PC-3 (cell line): ENCODE data around the gene SERPINB13.

Experiments used
- CTCF ChIP-seq: fragments of 300-600 bp; sonication (generic); conservative IDR thresholded peaks from 2 replicates; pipeline ENCODE4 v1.5.1; 2017; ENCODE audit warnings: antibody characterized with exemption, low read depth, mild to moderate bottlenecking, low read length
- EZH2 ChIP-seq: fragments of 300-600 bp; sonication (generic); IDR thresholded peaks from one replicate; pipeline ENCODE4 v1.6.1; 2017; ENCODE audit warnings: antibody characterized with exemption, mild to moderate bottlenecking, low read length; ENCODE audit not compliant: unreplicated experiment
- EZH2phosphoT487 ChIP-seq: fragments of 300-600 bp; sonication (generic); IDR thresholded peaks from 2 replicates; pipeline ENCODE4 v1.6.1; 2018; ENCODE audit warnings: mild to moderate bottlenecking, antibody characterized with exemption, low read length, borderline replicate concordance

GRCh38 chr18:63606526-63606925 lies 19.4 kb downstream of the SERPINB13 start:
- TF ChIP-seq CTCF: no peak
- TF ChIP-seq EZH2: no peak
- TF ChIP-seq EZH2phosphoT487: no peak
